ENCODE results near the gene ALDH9A1. TPM values are rescaled to one million over a fixed set of nuclear protein-coding genes. Genes with fewer than 3 reads are reported as not detected.

The ALDH9A1 gene
- total and polyA plus RNA-seq, 4 experiments from 2014 or later = 45.2 to 106 (median 70.9) TPM

GRCh38 chr1:165679282-165680036 is 18.9 kb downstream of the ALDH9A1 start:
- Mint-ChIP-seq H3K27me3 (no peaks in the 10 kb centered on the region), H3K9me3 (peaks cover 0 to 3% (median 0%) of the 10 kb centered on the region in 8 donors), H3K36me3 (peaks cover 69 to 73% of the 10 kb centered on the region in 2 donors), H3K4me1 (peaks cover 15 to 41% (median 29%) of the 10 kb centered on the region in 4 donors), H3K4me3 (peak overlapping the region in 1 of 8 donors; percentile 55), H3K27ac (peak overlapping the region in 6 of 7 donors; percentile 4 to 89 (median 69))
- Histone ChIP-seq H3K4me3 (ENCODE audit: low read length in 2 of 2) (no peak overlapping the region), H3K27ac (ENCODE audit: low read depth, low read length) (no peak overlapping the region), H3K9me3 (ENCODE audit: control insufficient read depth in 1 of 2, low read length in 2 of 2) (no peaks in the 10 kb centered on the region), H3K4me1 (ENCODE audit: insufficient read depth, low read length) (peaks cover 13% of the 10 kb centered on the region), H3K27me3 (ENCODE audit: insufficient read depth, low read length) (no peaks in the 10 kb centered on the region), H3K36me3 (ENCODE audit: insufficient read depth, low read length) (peaks cover 44% of the 10 kb centered on the region)
- intact Hi-C loops (cut with micrococcal nuclease) = no loop called here
- ChIA-PET CTCF (ENCODE audit: partially characterized antibody) (interaction anchor here (1.2 kb wide), 1 partner anchor 313 kb away, joined by 4 read pairs; no protein-coding TSS in a partner anchor), POLR2A (ENCODE audit: partially characterized antibody) (interaction anchor here (0.6 kb wide), 1 partner anchor 19 kb away, joined by 3 read pairs; the partner anchor contains the start of gene ALDH9A1)
- DNase-seq = no peak

GRCh38 chr1:165678509-165678908 is 19.9 kb downstream of the ALDH9A1 start:
- peak in 4 of 5 donors; percentile 24 to 42 (median 32) for DNase-seq
- H3K36me3 Mint-ChIP-seq = peaks cover 69 to 71% of the 10 kb centered on the region in 2 donors
- H3K27me3 ChIP-seq (ENCODE audit: insufficient read depth, low read length) = no peaks in the 10 kb centered on the region
- H3K36me3 ChIP-seq (ENCODE audit: insufficient read depth, low read length) = peaks cover 44% of the 10 kb centered on the region
- no peaks in the 10 kb centered on the region for H3K27me3 Mint-ChIP-seq
- peaks cover 0 to 3% (median 0%) of the 10 kb centered on the region in 8 donors for H3K9me3 Mint-ChIP-seq
- no peak overlapping the region for H3K4me3 ChIP-seq (ENCODE audit: low read length in 2 of 2)
- peak overlapping the region; percentile 11 to 89 (median 75) for H3K27ac Mint-ChIP-seq
- H3K4me3 Mint-ChIP-seq = peak overlapping the region in 2 of 8 donors; percentile 3 to 55
- ChIA-PET POLR2A (ENCODE audit: partially characterized antibody) (interaction anchor here (0.5 to 0.6 kb wide), 2 partner anchors 19 to 97 kb away, joined by 3 read pairs; partner anchors contain the start of gene ALDH9A1), CTCF (ENCODE audit: partially characterized antibody) (interaction anchor here (0.8 to 1.2 kb wide), 2 partner anchors 20 to 312 kb away, joined by 3 to 4 read pairs; no protein-coding TSS in a partner anchor)
- peaks cover 13% of the 10 kb centered on the region for H3K4me1 ChIP-seq (ENCODE audit: insufficient read depth, low read length)
- H3K27ac ChIP-seq (ENCODE audit: low read depth, low read length) = no peak overlapping the region
- H3K4me1 Mint-ChIP-seq = peaks cover 12 to 35% (median 24%) of the 10 kb centered on the region in 4 donors
- no peaks in the 10 kb centered on the region for H3K9me3 ChIP-seq (ENCODE audit: control insufficient read depth in 1 of 2, low read length in 2 of 2)
- intact Hi-C loops (cut with micrococcal nuclease) = no loop called here

GRCh38 chr1:165675794-165676193 is 22.6 kb downstream of the ALDH9A1 start:
- intact Hi-C loops (cut with micrococcal nuclease) = no loop called here
- H3K27ac ChIP-seq (ENCODE audit: low read depth, low read length) = no peak overlapping the region
- no peak overlapping the region for H3K4me3 Mint-ChIP-seq
- no peak overlapping the region for H3K4me3 ChIP-seq (ENCODE audit: low read length in 2 of 2)
- H3K4me1 Mint-ChIP-seq = peaks cover 12 to 31% (median 19%) of the 10 kb centered on the region in 4 donors
- peaks cover 38% of the 10 kb centered on the region for H3K36me3 ChIP-seq (ENCODE audit: insufficient read depth, low read length)
- H3K36me3 Mint-ChIP-seq = peaks cover 61 to 68% of the 10 kb centered on the region in 2 donors
- no peaks in the 10 kb centered on the region for H3K27me3 ChIP-seq (ENCODE audit: insufficient read depth, low read length)
- ChIA-PET CTCF (ENCODE audit: partially characterized antibody) (no interaction called here), POLR2A (ENCODE audit: partially characterized antibody) (no interaction called here)
- peaks cover 13% of the 10 kb centered on the region for H3K4me1 ChIP-seq (ENCODE audit: insufficient read depth, low read length)
- peaks cover 0 to 3% (median 0%) of the 10 kb centered on the region in 8 donors for H3K9me3 Mint-ChIP-seq
- peak overlapping the region in 2 of 7 donors; percentile 38 to 64 for H3K27ac Mint-ChIP-seq
- no peak for DNase-seq
- H3K27me3 Mint-ChIP-seq = no peaks in the 10 kb centered on the region
- no peaks in the 10 kb centered on the region for H3K9me3 ChIP-seq (ENCODE audit: control insufficient read depth in 1 of 2, low read length in 2 of 2)

GRCh38 chr1:165674599-165674998 is 23.8 kb downstream of the ALDH9A1 start:
- Histone ChIP-seq H3K4me3 (ENCODE audit: low read length in 2 of 2) (no peak overlapping the region), H3K27me3 (ENCODE audit: insufficient read depth, low read length) (no peaks in the 10 kb centered on the region), H3K4me1 (ENCODE audit: insufficient read depth, low read length) (peaks cover 13% of the 10 kb centered on the region), H3K9me3 (ENCODE audit: control insufficient read depth in 1 of 2, low read length in 2 of 2) (no peaks in the 10 kb centered on the region), H3K36me3 (ENCODE audit: insufficient read depth, low read length) (peaks cover 36% of the 10 kb centered on the region), H3K27ac (ENCODE audit: low read depth, low read length) (no peak overlapping the region)
- H3K27ac Mint-ChIP-seq = no peak overlapping the region
- no peak overlapping the region for H3K4me3 Mint-ChIP-seq
- H3K27me3 Mint-ChIP-seq = no peaks in the 10 kb centered on the region
- ChIA-PET CTCF (ENCODE audit: partially characterized antibody) (interaction anchor here (1.1 kb wide), 2 partner anchors 222 to 307 kb away, joined by 3 read pairs; no protein-coding TSS in a partner anchor), POLR2A (ENCODE audit: partially characterized antibody) (no interaction called here)
- intact Hi-C loops (cut with micrococcal nuclease) = no loop called here
- H3K4me1 Mint-ChIP-seq = peaks cover 12 to 30% (median 17%) of the 10 kb centered on the region in 4 donors
- peaks cover 51 to 68% of the 10 kb centered on the region in 2 donors for H3K36me3 Mint-ChIP-seq
- no peak for DNase-seq
- no peaks in the 10 kb centered on the region for H3K9me3 Mint-ChIP-seq

- H3K27ac ChIP-seq (ENCODE audit: low read depth, low read length) = no peak overlapping the region
- H3K36me3 ChIP-seq (ENCODE audit: insufficient read depth, low read length) = peaks cover 46% of the 10 kb centered on the region
- no peak overlapping the region for H3K4me3 Mint-ChIP-seq
- H3K4me1 Mint-ChIP-seq = peaks cover 0 to 18% (median 4%) of the 10 kb centered on the region in 4 donors
- no peaks in the 10 kb centered on the region for H3K27me3 Mint-ChIP-seq
- H3K4me1 ChIP-seq (ENCODE audit: insufficient read depth, low read length) = no peaks in the 10 kb centered on the region
- ChIA-PET POLR2A (ENCODE audit: partially characterized antibody) (no interaction called here), CTCF (ENCODE audit: partially characterized antibody) (no interaction called here)
- no peaks in the 10 kb centered on the region for H3K27me3 ChIP-seq (ENCODE audit: insufficient read depth, low read length)
- H3K27ac Mint-ChIP-seq = peak overlapping the region in 1 of 7 donors; percentile 31
- no peak overlapping the region for H3K4me3 ChIP-seq (ENCODE audit: low read length in 2 of 2)
- no peak for DNase-seq
- no peaks in the 10 kb centered on the region for H3K9me3 ChIP-seq (ENCODE audit: control insufficient read depth in 1 of 2, low read length in 2 of 2)
- intact Hi-C loops (cut with micrococcal nuclease) = no loop called here
- peaks cover 55 to 79% of the 10 kb centered on the region in 2 donors for H3K36me3 Mint-ChIP-seq
- no peaks in the 10 kb centered on the region for H3K9me3 Mint-ChIP-seq
Measured at GRCh38 chr1:165671526-165671925, 26.8 kb downstream of the ALDH9A1 start.

GRCh38 chr1:165668184-165668583 is 30.2 kb downstream of the ALDH9A1 start:
- ChIA-PET CTCF (ENCODE audit: partially characterized antibody) (no interaction called here), POLR2A (ENCODE audit: partially characterized antibody) (no interaction called here)
- DNase-seq = no peak
- Histone ChIP-seq H3K4me3 (ENCODE audit: low read length in 2 of 2) (no peak overlapping the region), H3K36me3 (ENCODE audit: insufficient read depth, low read length) (peaks cover 57% of the 10 kb centered on the region), H3K27me3 (ENCODE audit: insufficient read depth, low read length) (no peaks in the 10 kb centered on the region), H3K9me3 (ENCODE audit: control insufficient read depth in 1 of 2, low read length in 2 of 2) (no peaks in the 10 kb centered on the region), H3K27ac (ENCODE audit: low read depth, low read length) (no peak overlapping the region), H3K4me1 (ENCODE audit: insufficient read depth, low read length) (no peaks in the 10 kb centered on the region)
- Mint-ChIP-seq H3K27ac (no peak overlapping the region), H3K36me3 (peaks cover 57 to 88% of the 10 kb centered on the region in 2 donors), H3K27me3 (no peaks in the 10 kb centered on the region), H3K4me1 (peaks cover 0 to 9% (median 2%) of the 10 kb centered on the region in 4 donors), H3K4me3 (no peak overlapping the region), H3K9me3 (no peaks in the 10 kb centered on the region)
- intact Hi-C loops (cut with micrococcal nuclease) = no loop called here

- Histone ChIP-seq H3K27me3 (ENCODE audit: insufficient read depth, low read length) (no peaks in the 10 kb centered on the region), H3K27ac (ENCODE audit: low read depth, low read length) (no peak overlapping the region), H3K4me3 (ENCODE audit: low read length in 2 of 2) (no peak overlapping the region), H3K9me3 (ENCODE audit: control insufficient read depth in 1 of 2, low read length in 2 of 2) (no peaks in the 10 kb centered on the region), H3K36me3 (ENCODE audit: insufficient read depth, low read length) (peaks cover 61% of the 10 kb centered on the region), H3K4me1 (ENCODE audit: insufficient read depth, low read length) (no peaks in the 10 kb centered on the region)
- H3K9me3 Mint-ChIP-seq = no peaks in the 10 kb centered on the region
- peak overlapping the region in 1 of 7 donors; percentile 20 for H3K27ac Mint-ChIP-seq
- H3K4me3 Mint-ChIP-seq = no peak overlapping the region
- DNase-seq = no peak
- CTCF ChIA-PET (ENCODE audit: partially characterized antibody) = interaction anchor here (1.3 kb wide), 2 partner anchors 8 to 13 kb away, joined by 3 to 4 read pairs; no protein-coding TSS in a partner anchor
- intact Hi-C loops (cut with micrococcal nuclease) = no loop called here
- H3K4me1 Mint-ChIP-seq = peaks cover 0 to 5% (median 2%) of the 10 kb centered on the region in 4 donors
- H3K36me3 Mint-ChIP-seq = peaks cover 51 to 91% of the 10 kb centered on the region in 2 donors
- H3K27me3 Mint-ChIP-seq = no peaks in the 10 kb centered on the region
- POLR2A ChIA-PET (ENCODE audit: partially characterized antibody) = no interaction called here
Measured at GRCh38 chr1:165666152-165666825, 32.1 kb downstream of the ALDH9A1 start.

All from CD4-positive, alpha-beta memory T cell (primary cell).